Smooth muscle cell (in vitro differentiated cells): Measurements from ENCODE around the gene PPFIA4. TPM values are rescaled to one million over a fixed set of nuclear protein-coding genes. Genes with fewer than 3 reads are reported as not detected.

ENCODE experiments used
- DNase-seq: peaks from one replicate; lab custom pipeline; 2025; ENCODE audit not compliant: unreplicated experiment; lab: John Stamatoyannopoulos, UW
- H2AFZ ChIP-seq: fragments of 200-600 bp; sonication (generic); 2 replicates; pipeline ENCODE4 v1.6.0; 2016; ENCODE audit warnings: antibody characterized with exemption, low read depth, mild to moderate bottlenecking
- H3F3A ChIP-seq: fragments of 200-600 bp; sonication (generic); 2 replicates; pipeline ENCODE4 v1.6.0; 2017; ENCODE audit warnings: antibody characterized with exemption, low read depth
- H3K27ac ChIP-seq: fragments of 200-600 bp; sonication (generic); 2 replicates; pipeline ENCODE4 v1.5.1; 2016; ENCODE audit warnings: low read depth, mild to moderate bottlenecking
- H3K27me3 ChIP-seq: fragments of 200-600 bp; sonication (generic); 2 replicates; pipeline ENCODE4 v1.6.1; 2016; ENCODE audit warnings: low read depth, mild to moderate bottlenecking
- H3K36me3 ChIP-seq: fragments of 200-600 bp; sonication (generic); 2 replicates; pipeline ENCODE4 v1.5.1; 2016; ENCODE audit warnings: low read depth
- H3K4me1 ChIP-seq: fragments of 200-600 bp; sonication (generic); 2 replicates; pipeline ENCODE4 v1.5.1; 2016; ENCODE audit warnings: low read depth
- H3K4me2 ChIP-seq: fragments of 200-600 bp; sonication (generic); 2 replicates; pipeline ENCODE4 v1.6.0; 2016; ENCODE audit warnings: mild to moderate bottlenecking
- H3K4me3 ChIP-seq: fragments of 200-600 bp; sonication (generic); 2 replicates; pipeline ENCODE4 v1.5.1; 2016; ENCODE audit warnings: mild to moderate bottlenecking
- H3K79me2 ChIP-seq: fragments of 200-600 bp; sonication (generic); 2 replicates; pipeline ENCODE4 v1.6.0; 2016; ENCODE audit warnings: low read depth, mild to moderate bottlenecking
- H3K9ac ChIP-seq: fragments of 200-600 bp; sonication (generic); 2 replicates; pipeline ENCODE4 v1.6.0; 2016; ENCODE audit warnings: low read depth
- H3K9me3 ChIP-seq: fragments of 200-600 bp; sonication (generic); replicated peaks from 2 replicates; pipeline ENCODE4 v1.5.1; 2016; ENCODE audit warnings: low read depth
- H4K20me1 ChIP-seq: fragments of 200-600 bp; sonication (generic); 2 replicates; pipeline ENCODE4 v1.6.0; 2016; ENCODE audit warnings: low read depth
- WGBS: methylation state at CpG from one replicate; pipeline ENCODE4 v1.1.7; 2016; ENCODE audit warnings: low lambda C conversion rate; 5-methylcytosine and 5-hydroxymethylcytosine counted together
- polyA plus RNA-seq: library from polyadenylated mRNA; unstranded; fragments of >200 nt; fragmentation: Nextera tagmentation; extraction: Ambion mirVana; gene quantifications from 2 replicates; pipeline ENCODE4 v1.2.1, GENCODE V29; 2016
- total RNA-seq: library from RNA; depleted of rRNA; stranded (reverse); fragments of >200 nt; gene quantifications from 2 replicates; pipeline ENCODE4 v1.2.3, GENCODE V29; 2014
- TF ChIP-seq, protein P1 (sequence below): fragments of 200-600 bp; sonication (generic); IDR thresholded peaks from 2 replicates; pipeline ENCODE4 v1.5.1; 2017; ENCODE audit warnings: borderline replicate concordance, mild to moderate bottlenecking, antibody characterized with exemption; ENCODE audit not compliant: insufficient read depth, poor library complexity, severe bottlenecking

PPFIA4 gene
- total and polyA plus RNA-seq, 2 experiments from 2014 or later = 6.5 to 10.8 TPM

DNA sequence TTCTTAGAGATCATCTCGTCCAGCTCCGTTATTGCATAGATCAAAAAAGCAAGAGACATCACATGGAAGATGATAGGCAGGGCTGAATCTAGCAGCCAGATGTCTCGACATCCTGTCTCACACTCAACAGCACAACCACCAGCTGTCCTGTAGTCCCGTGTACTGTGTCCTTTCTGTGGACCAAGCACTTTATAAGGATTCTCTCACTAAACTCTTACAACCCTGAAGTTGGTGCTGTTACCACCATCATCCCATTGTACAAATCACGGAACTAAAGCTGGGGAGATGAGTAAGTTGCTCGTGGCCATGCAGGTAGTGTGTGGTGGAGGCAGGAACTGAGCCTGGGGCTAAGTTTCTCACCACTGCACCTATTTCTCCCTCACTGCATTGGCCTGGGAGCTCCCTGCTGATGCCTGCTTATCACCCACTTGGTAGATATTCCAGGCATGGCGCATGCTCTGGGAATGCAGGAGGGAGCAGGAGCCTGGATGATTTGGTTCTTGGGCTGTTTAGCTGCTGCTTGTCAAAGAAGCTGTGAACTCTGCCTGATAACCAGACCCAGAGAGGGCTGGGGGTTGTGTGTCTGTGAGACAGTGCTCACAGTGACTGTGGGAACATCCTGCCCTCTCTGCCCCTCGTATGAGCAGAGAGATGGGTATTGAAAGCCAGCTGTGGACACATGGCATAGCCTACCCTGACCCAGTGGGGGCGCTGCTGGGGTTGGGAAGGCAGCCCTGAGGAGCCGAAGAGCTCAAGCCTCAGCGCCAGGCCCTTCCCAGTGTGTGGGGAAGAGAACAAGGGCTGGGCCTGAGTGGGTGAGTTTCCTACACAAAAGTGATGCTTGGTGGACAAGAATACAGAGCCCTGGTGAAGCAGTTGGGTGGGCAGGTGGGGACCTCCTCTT lies 13.6 kb downstream of the PPFIA4 start:
- WGBS = 42% methylated on average over 11 of the region's 11 CpGs
- no peaks in the 10 kb centered on the region for H3K36me3 ChIP-seq
- H4K20me1 ChIP-seq = peaks cover 98% of the 10 kb centered on the region
- H3K79me2 ChIP-seq = no peaks in the 10 kb centered on the region
- no peak overlapping the region for H2AFZ ChIP-seq
- H3K4me1 ChIP-seq = peaks cover 8% of the 10 kb centered on the region
- TF ChIP-seq, protein P1, sequence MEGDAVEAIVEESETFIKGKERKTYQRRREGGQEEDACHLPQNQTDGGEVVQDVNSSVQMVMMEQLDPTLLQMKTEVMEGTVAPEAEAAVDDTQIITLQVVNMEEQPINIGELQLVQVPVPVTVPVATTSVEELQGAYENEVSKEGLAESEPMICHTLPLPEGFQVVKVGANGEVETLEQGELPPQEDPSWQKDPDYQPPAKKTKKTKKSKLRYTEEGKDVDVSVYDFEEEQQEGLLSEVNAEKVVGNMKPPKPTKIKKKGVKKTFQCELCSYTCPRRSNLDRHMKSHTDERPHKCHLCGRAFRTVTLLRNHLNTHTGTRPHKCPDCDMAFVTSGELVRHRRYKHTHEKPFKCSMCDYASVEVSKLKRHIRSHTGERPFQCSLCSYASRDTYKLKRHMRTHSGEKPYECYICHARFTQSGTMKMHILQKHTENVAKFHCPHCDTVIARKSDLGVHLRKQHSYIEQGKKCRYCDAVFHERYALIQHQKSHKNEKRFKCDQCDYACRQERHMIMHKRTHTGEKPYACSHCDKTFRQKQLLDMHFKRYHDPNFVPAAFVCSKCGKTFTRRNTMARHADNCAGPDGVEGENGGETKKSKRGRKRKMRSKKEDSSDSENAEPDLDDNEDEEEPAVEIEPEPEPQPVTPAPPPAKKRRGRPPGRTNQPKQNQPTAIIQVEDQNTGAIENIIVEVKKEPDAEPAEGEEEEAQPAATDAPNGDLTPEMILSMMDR = peak; percentile 31
- H3K4me3 ChIP-seq = no peak overlapping the region
- H3K27me3 ChIP-seq = no peaks in the 10 kb centered on the region
- H3K9me3 ChIP-seq = no peaks in the 10 kb centered on the region
- no peak overlapping the region for H3K27ac ChIP-seq
- H3F3A ChIP-seq = peaks cover 3% of the 10 kb centered on the region
- H3K4me2 ChIP-seq = peak overlapping the region; percentile 22
- no peak for DNase-seq
- H3K9ac ChIP-seq = no peak overlapping the region

DNA sequence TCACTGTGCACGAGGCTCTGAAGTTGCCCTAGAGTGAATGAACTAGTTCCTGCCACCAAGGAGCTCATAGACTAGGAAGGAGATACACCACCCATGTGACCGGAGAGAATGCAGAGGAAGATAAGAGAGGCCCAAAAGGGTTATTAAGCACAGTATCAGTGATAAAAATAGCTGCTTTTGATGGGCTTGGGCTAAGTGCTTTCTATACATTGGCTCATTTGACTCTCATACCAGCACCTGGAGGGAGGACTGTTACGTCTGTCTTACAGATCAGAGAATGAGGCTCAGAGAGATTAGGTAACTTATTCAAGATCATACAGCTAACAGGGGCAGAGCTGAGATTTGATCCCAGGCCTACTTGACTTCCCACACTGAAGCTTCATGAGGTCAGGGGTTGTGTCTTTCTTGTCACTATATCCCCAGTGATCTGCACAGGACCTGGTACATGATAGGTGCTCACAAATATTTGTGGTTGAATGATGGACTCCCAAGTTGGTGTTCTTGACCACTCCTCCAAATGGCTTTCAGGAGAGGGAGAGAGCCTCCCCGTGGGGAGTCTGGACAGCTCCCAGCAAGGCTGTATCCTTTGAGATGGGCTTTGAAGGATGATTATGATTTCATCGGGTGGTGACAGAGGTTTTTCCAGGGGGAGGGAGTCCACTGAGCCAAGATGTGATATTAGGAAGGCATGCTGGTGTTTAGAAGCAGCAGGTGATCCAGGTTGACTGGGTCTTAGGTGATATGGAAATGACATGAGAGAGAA lies 14.4 kb downstream of the PPFIA4 start:
- TF ChIP-seq, protein P1 = no peak
- peak overlapping the region; percentile 22 for H3K4me2 ChIP-seq

DNA sequence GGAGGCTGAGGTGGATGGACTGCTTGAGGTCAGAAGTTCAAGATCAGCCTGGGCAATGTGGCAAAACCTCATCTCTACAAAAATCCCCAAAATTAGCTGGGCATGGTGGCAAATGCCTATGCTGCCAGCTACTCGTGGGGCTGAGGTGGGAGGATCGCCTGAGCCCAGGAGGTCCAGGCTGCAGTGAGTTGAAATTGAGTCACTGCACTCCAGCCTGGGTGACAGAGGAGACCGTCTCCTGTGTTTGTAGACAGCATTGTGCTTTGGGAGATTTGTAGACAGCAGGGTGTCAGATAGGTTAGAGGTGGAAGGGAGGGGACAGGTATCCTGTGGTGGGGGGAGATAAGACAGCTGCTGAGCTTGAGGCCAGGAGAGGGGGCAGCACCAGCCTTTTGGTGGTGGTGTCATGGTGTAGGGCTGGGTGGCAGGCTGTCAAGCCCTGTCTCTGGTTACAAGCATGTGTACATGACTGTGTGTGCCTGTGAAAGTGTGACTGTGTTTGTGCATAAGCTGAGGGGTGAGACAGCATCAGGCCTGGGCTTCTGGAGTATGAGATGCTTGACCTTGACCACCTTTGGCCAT lies 15.2 kb downstream of the PPFIA4 start:
- 86% methylated on average over 3 of the region's 3 CpGs for WGBS

More for the DNA sequence above, 14.4 kb downstream of the PPFIA4 start:
- no peaks in the 10 kb centered on the region for H3K9me3 ChIP-seq
- peaks cover 98% of the 10 kb centered on the region for H4K20me1 ChIP-seq
- H3K36me3 ChIP-seq = no peaks in the 10 kb centered on the region
- 59% methylated on average over 5 of the region's 5 CpGs for WGBS
- H3K4me3 ChIP-seq = no peak overlapping the region
- no peaks in the 10 kb centered on the region for H3K79me2 ChIP-seq
- peaks cover 1% of the 10 kb centered on the region for H3K4me1 ChIP-seq
- H3K27ac ChIP-seq = no peak overlapping the region
- DNase-seq = no peak
- no peaks in the 10 kb centered on the region for H3K27me3 ChIP-seq
- H2AFZ ChIP-seq = no peak overlapping the region
- H3K9ac ChIP-seq = no peak overlapping the region
- peaks cover 3% of the 10 kb centered on the region for H3F3A ChIP-seq

More for the DNA sequence above, 15.2 kb downstream of the PPFIA4 start:
- H3K27me3 ChIP-seq = no peaks in the 10 kb centered on the region
- H2AFZ ChIP-seq = no peak overlapping the region
- no peak overlapping the region for H3K27ac ChIP-seq
- H3K4me1 ChIP-seq = peaks cover under 1% of the 10 kb centered on the region
- peaks cover 3% of the 10 kb centered on the region for H3F3A ChIP-seq
- H3K9me3 ChIP-seq = no peaks in the 10 kb centered on the region
- H3K9ac ChIP-seq = no peak overlapping the region
- H3K4me3 ChIP-seq = no peak overlapping the region
- no peak for DNase-seq
- TF ChIP-seq, protein P1 = no peak
- H3K36me3 ChIP-seq = no peaks in the 10 kb centered on the region
- H3K79me2 ChIP-seq = no peaks in the 10 kb centered on the region
- peaks cover 96% of the 10 kb centered on the region for H4K20me1 ChIP-seq
- no peak overlapping the region for H3K4me2 ChIP-seq
